OCI-M2 (cell line): ENCODE results near the gene TRIM49C.
"Not testable (repeated sequence)": the region's sequence is repeated elsewhere in the genome, so short reads cannot be mapped to it uniquely, and the experiment has no call there.

Experiments
- DNase-seq: peaks from one replicate; lab custom pipeline; 2025; ENCODE audit not compliant: unreplicated experiment; lab: John Stamatoyannopoulos, UW

The TRIM49C gene, protein sequence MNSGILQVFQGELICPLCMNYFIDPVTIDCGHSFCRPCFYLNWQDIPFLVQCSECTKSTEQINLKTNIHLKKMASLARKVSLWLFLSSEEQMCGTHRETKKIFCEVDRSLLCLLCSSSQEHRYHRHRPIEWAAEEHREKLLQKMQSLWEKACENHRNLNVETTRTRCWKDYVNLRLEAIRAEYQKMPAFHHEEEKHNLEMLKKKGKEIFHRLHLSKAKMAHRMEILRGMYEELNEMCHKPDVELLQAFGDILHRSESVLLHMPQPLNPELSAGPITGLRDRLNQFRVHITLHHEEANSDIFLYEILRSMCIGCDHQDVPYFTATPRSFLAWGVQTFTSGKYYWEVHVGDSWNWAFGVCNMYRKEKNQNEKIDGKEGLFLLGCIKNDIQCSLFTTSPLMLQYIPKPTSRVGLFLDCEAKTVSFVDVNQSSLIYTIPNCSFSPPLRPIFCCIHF

GRCh38 chr11:90030806-90031205, at the start of gene TRIM49C:
TSS of gene TRIM49C (plus strand) at chr11:90031106. CDS start at chr11:90035212, 4,106 bp downstream.
- DNase-seq = not testable (repeated sequence)

DNA sequence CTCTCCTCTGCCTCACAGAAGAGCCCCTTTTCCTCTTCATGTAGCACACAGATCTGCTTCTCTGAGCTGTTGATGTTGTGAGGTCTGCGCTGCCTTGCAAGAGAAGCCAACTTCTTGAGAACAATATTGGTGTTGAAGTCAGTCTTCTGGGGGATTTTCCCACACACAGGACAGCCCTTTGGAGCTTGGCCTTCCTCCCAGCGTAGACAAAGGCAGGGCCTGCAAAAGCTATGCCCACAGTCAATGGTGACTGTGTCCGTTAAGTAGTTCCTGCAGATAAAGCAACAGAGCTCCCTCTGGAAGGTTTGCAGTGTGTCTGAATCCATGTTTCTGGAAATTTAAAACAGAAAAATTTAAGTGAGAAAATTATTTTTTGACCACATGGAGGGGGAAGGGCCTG, 6.7 kb upstream of the TRIM49C start:
- not testable (repeated sequence) for DNase-seq

GRCh38 chr11:90051591-90052209, 20.8 kb downstream of the TRIM49C start:
- DNase-seq = not testable (repeated sequence)

GRCh38 chr11:90052311-90052710, 21.4 kb downstream of the TRIM49C start:
- not testable (repeated sequence) for DNase-seq

DNA sequence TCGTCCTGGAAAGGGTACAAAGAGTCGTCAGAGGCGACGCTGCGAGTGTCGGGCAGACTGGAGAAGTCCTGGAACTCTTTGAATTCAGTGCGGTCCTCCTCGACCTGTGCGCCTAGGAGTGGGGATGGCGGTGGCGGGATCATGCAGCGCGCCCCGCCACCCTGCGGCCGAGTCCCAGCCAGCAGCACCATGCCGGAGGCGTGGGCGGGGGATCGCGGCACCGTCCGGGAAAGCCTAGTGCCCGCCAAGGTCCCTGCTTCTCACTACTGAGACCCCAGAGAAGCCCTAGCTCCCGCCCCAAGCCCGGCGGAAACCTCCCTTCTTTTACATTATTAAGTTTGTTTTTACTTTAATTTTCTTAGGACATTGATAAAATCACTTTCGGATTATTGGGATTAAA, 22.6 kb downstream of the TRIM49C start:
- not testable (repeated sequence) for DNase-seq

DNA sequence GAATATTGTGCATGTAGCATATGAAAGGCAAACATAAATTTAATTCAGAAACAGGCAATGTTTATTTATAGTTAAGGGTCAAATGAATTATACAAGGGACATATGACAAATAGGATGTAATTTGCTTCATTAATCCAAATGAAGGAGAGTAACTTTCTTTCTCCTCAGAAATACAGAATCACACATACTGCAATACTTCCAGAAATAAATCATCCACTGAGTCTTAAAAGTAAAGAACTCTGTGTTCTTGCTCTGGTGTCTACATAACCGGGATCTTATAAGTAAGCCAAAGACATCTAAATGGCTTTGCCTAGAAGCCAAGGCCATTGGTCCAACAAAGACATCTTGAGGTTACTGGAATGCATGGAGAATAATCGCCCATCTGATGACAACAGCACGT, 54.7 kb downstream of the TRIM49C start, which contains the start of gene UBTFL1:
UBTFL1 (plus strand) TSS at position 301 of the 400 bp plus-strand sequence; CDS start at position 301, 0 bp downstream.
- not testable (repeated sequence) for DNase-seq

GRCh38 chr11:90088731-90089130, 57.8 kb downstream of the TRIM49C start:
- not testable (repeated sequence) for DNase-seq
